Chondrocyte (in vitro differentiated cells): ENCODE results near the gene POLR2I. TPM values are rescaled to one million over a fixed set of nuclear protein-coding genes. Genes with fewer than 3 reads are reported as not detected.
"Not testable (repeated sequence)": the region's sequence is repeated elsewhere in the genome, so short reads cannot be mapped to it uniquely, and the experiment has no call there.

Source experiments
- DNase-seq: peaks from one replicate; pipeline ENCODE4 v3.0.0; 2021; ENCODE audit warnings: mixed read lengths, low spot score
- H3K27ac Mint-ChIP-seq: one replicate; pipeline ENCODE4 v1.8.0; 2021; ENCODE audit warnings: mild to moderate bottlenecking, moderate library complexity, mixed read lengths; ENCODE audit not compliant: unreplicated experiment
- H3K27me3 Mint-ChIP-seq: 2 replicates; pipeline ENCODE4 v1.8.0; 2021; ENCODE audit warnings: low read depth, mixed read lengths
- H3K36me3 Mint-ChIP-seq: 2 replicates; pipeline ENCODE4 v1.8.0; 2021; ENCODE audit warnings: low read depth, mixed read lengths
- H3K4me1 Mint-ChIP-seq: 2 replicates; pipeline ENCODE4 v1.8.0; 2021; ENCODE audit warnings: low read depth, mild to moderate bottlenecking, mixed read lengths
- H3K4me3 Mint-ChIP-seq: one replicate; pipeline ENCODE4 v1.8.0; 2021; ENCODE audit warnings: mild to moderate bottlenecking, moderate library complexity, mixed read lengths; ENCODE audit not compliant: unreplicated experiment
- H3K9me3 Mint-ChIP-seq: 2 replicates; pipeline ENCODE4 v1.8.0; 2021; ENCODE audit warnings: low read depth, mixed read lengths
- total RNA-seq: library from RNA; stranded (reverse); gene quantifications from 3 replicates; pipeline ENCODE4 v1.2.1, GENCODE V29; 2021
- TF ChIP-seq, protein P1 (sequence below): fragments of 200-600 bp; sonication (generic); IDR thresholded peaks from 2 replicates; pipeline ENCODE4 v1.5.0; 2021; ENCODE audit warnings: antibody characterized with exemption, mild to moderate bottlenecking, moderate library complexity

POLR2I gene
- total RNA-seq, 1 donor from 2014 or later = 43.5 TPM

DNA sequence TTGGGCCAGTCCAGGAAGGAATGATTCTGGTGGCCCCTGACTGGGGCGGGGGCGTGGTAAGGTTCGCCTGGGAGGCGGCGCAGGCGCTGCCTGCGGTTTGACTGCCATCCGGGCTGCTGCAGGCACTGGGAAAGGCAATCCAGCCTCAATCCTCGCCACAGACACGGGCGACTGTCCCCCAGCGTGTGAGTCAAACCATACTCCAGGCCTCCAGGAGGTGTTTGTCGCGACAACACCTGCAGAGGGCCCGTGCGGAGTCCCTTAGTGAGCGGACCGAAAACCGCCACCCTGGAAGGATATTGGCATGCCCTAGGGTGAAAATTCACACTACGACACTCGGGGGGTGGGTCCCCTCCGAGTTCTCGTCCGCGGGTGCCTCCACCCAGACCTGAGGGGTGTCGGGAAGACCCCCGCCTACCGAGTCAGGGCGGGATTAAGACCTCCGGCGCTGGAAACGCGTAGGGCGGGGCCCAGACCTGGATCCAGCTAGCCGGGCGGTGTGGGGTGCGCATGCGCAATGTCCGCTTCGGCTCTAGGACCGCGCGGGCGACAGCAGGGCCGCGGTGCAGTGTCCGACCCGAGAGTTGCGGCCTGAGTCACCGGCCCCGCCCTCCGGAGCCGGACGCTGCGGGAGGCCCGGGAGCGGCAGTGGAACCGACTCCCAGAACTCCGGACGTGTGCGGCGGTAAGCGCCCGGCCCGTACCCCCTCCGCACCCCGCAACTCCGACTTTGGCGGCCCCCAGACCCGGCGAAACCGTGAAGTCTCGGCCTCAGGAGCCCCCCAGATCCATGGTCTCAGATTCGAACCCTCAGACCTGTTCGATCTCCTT lies 25.0 kb upstream of the POLR2I start, which contains the start of gene CAPNS1:
Gene CAPNS1 (plus strand): TSS at position 594 of the 831 bp plus-strand sequence. CDS start 946 bp downstream, outside the sequence.
- TF ChIP-seq, protein P1, sequence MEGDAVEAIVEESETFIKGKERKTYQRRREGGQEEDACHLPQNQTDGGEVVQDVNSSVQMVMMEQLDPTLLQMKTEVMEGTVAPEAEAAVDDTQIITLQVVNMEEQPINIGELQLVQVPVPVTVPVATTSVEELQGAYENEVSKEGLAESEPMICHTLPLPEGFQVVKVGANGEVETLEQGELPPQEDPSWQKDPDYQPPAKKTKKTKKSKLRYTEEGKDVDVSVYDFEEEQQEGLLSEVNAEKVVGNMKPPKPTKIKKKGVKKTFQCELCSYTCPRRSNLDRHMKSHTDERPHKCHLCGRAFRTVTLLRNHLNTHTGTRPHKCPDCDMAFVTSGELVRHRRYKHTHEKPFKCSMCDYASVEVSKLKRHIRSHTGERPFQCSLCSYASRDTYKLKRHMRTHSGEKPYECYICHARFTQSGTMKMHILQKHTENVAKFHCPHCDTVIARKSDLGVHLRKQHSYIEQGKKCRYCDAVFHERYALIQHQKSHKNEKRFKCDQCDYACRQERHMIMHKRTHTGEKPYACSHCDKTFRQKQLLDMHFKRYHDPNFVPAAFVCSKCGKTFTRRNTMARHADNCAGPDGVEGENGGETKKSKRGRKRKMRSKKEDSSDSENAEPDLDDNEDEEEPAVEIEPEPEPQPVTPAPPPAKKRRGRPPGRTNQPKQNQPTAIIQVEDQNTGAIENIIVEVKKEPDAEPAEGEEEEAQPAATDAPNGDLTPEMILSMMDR = peak; percentile 50
- Mint-ChIP-seq H3K27ac (peak within 1 kb of the TSS; percentile 98), H3K9me3 (no peaks in the 10 kb centered on the region), H3K4me1 (peaks cover 26% of the 10 kb centered on the region), H3K4me3 (peak within 1 kb of the TSS; percentile 97), H3K27me3 (no peaks in the 10 kb centered on the region), H3K36me3 (peaks cover 15% of the 10 kb centered on the region)
- peak; percentile 99 for DNase-seq

- Mint-ChIP-seq H3K36me3 (peaks cover 12% of the 10 kb centered on the region), H3K4me3 (peak overlapping the region; percentile 97), H3K9me3 (no peaks in the 10 kb centered on the region), H3K27ac (peak overlapping the region; percentile 98), H3K27me3 (no peaks in the 10 kb centered on the region), H3K4me1 (peaks cover 26% of the 10 kb centered on the region)
- TF ChIP-seq, protein P1 = no peak
- no peak for DNase-seq
Observed at GRCh38 chr19:36139120-36139472, 24.4 kb upstream of the POLR2I start.

DNA sequence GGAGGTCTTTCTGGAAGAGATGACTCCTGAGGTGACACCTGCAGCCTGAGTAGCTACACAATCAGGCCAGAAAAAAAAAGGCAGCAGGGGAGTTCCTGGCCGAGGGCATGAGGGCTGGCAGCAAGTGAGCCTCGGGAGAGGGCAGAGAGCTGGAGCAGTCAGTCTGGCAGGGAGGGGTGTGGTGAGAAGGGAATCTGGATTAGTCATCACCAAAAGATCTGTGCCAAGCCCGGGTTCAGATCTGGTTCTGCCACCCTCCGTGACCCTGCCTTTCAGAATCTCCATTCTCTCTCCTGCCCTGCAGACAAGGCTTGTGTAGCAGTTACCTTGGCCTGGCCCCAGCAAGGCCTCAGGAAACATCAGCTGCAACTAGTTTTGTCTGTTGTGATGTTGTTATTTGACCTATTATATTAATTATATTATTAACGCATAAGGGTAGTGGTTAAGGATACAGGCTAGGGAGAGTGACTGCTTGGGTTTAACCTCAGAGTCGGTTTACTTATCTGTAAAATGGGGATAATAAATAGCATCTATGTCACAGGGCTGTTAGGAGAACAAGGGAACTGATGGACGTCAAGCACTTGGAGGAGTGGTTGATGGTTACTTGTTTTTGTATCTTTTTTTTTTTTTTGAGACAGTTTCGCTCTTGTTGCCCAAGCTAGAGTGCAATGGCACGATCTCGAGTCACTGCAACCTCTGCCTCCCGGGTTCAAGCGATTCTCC lies 22.4 kb upstream of the POLR2I start:
- peaks cover 26% of the 10 kb centered on the region for H3K4me1 Mint-ChIP-seq
- H3K36me3 Mint-ChIP-seq = peaks cover 6% of the 10 kb centered on the region
- H3K27me3 Mint-ChIP-seq = no peaks in the 10 kb centered on the region
- TF ChIP-seq, protein P1 = no peak
- peak overlapping the region; percentile 83 for H3K27ac Mint-ChIP-seq
- peak overlapping the region; percentile 5 for H3K4me3 Mint-ChIP-seq
- no peak for DNase-seq
- H3K9me3 Mint-ChIP-seq = no peaks in the 10 kb centered on the region

- not testable (repeated sequence) for H3K36me3 Mint-ChIP-seq, H3K9me3 Mint-ChIP-seq, DNase-seq, H3K27ac Mint-ChIP-seq, H3K4me3 Mint-ChIP-seq, H3K27me3 Mint-ChIP-seq
- H3K4me1 Mint-ChIP-seq = peaks cover 16% of the 10 kb centered on the region
Observed at GRCh38 chr19:36134867-36135266, 20.2 kb upstream of the POLR2I start.

DNA sequence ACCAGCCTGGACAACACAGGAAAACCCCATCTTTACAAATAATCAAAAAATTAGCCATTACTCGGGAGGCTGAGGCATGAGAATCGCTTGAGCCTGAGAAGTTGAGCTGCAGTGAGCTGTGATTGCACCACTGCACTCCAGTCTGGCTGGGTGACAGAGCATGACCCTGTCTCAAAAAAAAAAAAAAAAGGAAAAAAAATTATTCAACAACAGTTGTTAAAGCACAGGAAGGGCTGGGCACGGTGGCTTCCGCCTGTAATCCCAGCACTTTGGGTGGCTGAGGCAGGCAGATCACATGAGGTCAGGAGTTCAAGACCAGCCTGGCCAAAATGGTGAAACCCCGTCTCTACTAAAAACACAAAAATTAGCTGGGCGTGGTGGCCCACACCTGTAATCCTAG lies 16.5 kb upstream of the POLR2I start:
- H3K9me3 Mint-ChIP-seq, H3K4me3 Mint-ChIP-seq, H3K36me3 Mint-ChIP-seq, H3K27ac Mint-ChIP-seq, H3K27me3 Mint-ChIP-seq, DNase-seq: not testable (repeated sequence)
- peaks cover 16% of the 10 kb centered on the region for H3K4me1 Mint-ChIP-seq

DNA sequence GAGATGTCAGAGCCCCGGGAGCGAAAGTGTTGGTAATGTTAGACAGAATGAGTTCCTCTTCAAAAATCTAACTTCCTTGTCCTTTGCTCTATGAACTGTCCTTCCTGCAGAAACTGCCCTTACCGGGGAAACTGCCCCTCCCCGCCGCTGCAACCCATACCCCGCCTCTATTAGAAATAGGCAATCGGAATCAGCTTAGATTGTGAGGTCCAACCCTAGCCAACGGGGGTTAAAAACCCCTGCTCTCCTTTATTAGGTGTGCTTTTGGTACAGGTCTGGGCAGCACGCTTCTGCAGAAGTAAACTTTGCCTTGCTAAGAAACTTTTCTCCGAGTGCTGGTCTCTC lies 13.7 kb upstream of the POLR2I start:
- Mint-ChIP-seq H3K27me3 (no peaks in the 10 kb centered on the region), H3K27ac (peak overlapping the region; percentile 98), H3K4me3 (peak overlapping the region; percentile 88), H3K4me1 (peaks cover 11% of the 10 kb centered on the region), H3K36me3 (peaks cover 11% of the 10 kb centered on the region), H3K9me3 (no peaks in the 10 kb centered on the region)
- TF ChIP-seq, protein P1 = no peak
- no peak for DNase-seq
